HG03060 (cell line): ENCODE data around the gene TMEM63C.

Experiments
- ATAC-seq: cut with Tn5 transposase; IDR thresholded peaks from one replicate; pipeline ENCODE4 v1.9.1; 2021; ENCODE audit warnings: low read depth, moderate number of reproducible peaks; ENCODE audit not compliant: unreplicated experiment

TMEM63C gene

GRCh38 chr14:77306851-77307496, 125.4 kb downstream of the TMEM63C start:
- ATAC-seq, result no peak
